Choroid plexus epithelial cell (primary cell): ENCODE data around the gene JCAD.

Source experiments
- DNase-seq: peaks from one replicate; pipeline ENCODE4 v3.0.0-alpha.2; 2010; ENCODE audit warnings: low read depth
- H3K4me3 ChIP-seq: 2 replicates; pipeline ENCODE4 v1.5.1; 2011; ENCODE audit warnings: low read depth, mild to moderate bottlenecking, control low read depth, low read length, moderate library complexity
- CTCF ChIP-seq: conservative IDR thresholded peaks from 2 replicates; pipeline ENCODE4 v1.5.1; 2011; ENCODE audit warnings: low read depth, mild to moderate bottlenecking, control low read depth, inconsistent platforms, low read length, moderate library complexity

Gene JCAD

DNA sequence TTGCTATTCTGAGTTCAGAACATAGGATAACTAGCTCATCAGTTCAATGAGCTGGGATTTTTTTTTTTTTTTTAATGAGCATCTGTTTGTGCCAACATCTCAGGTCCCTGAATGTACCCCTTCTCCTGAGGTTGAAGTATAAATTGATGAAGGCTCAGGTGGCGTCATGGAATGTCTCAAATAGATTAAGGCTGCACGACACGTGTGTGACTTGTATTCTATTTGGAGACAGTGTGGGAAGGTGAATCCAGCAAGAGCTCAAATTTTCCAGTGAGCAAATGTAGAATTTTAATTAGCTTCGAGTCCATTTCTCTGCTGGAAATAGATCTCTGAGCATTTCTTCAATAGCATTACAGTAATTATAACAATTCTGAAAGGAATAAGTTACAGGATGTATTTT lies 37.2 kb upstream of the JCAD start:
- DNase-seq: no peak
- no peak for TF ChIP-seq CTCF
- H3K4me3 ChIP-seq: no peak overlapping the region

- H3K4me3 ChIP-seq: no peak overlapping the region
- TF ChIP-seq CTCF: no peak
- DNase-seq: no peak
Measured at GRCh38 chr10:30095631-30096422, 36.4 kb upstream of the JCAD start.

GRCh38 chr10:30094601-30095000 lies 35.2 kb upstream of the JCAD start:
- H3K4me3 ChIP-seq: no peak overlapping the region
- DNase-seq: no peak
- no peak for TF ChIP-seq CTCF

GRCh38 chr10:30093303-30093950 lies 34.0 kb upstream of the JCAD start:
- no peak for TF ChIP-seq CTCF
- no peak for DNase-seq
- no peak overlapping the region for H3K4me3 ChIP-seq

GRCh38 chr10:30092151-30092790 lies 32.9 kb upstream of the JCAD start:
- peak; percentile 25 for DNase-seq
- no peak for TF ChIP-seq CTCF
- no peak overlapping the region for H3K4me3 ChIP-seq

DNA sequence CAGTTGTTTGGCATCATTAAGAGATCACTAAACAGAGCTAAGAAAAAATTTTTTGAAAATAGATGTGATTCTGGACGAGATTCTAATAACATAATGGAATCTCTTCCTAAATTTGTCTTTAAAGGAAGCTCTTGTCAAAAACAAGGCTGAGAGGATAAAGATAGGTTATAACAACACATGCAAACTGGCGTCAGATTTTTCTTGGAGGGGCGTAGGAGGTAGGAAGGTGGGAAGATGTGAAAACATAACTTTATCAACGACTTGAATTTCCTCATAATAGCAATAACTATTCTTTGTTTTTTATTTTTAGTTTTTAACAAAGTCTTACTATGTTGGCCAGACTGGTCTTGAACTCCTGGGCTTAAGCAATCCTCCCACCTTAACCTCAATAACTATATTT lies 31.8 kb upstream of the JCAD start:
- H3K4me3 ChIP-seq: no peak overlapping the region
- TF ChIP-seq CTCF: no peak
- no peak for DNase-seq
